Mucosa of gallbladder (tissue), 1 donor: ENCODE data around the gene PCMT1. TPM values are rescaled to one million over a fixed set of nuclear protein-coding genes. Genes with fewer than 3 reads are reported as not detected.
"Not testable (repeated sequence)": the region's sequence is repeated elsewhere in the genome, so short reads cannot be mapped to it uniquely, and the experiment has no call there.

Source experiments
- DNase-seq: peaks from one replicate; pipeline ENCODE4 v3.0.0-alpha.2; 2020; ENCODE audit warnings: low spot score
- total RNA-seq: library from RNA; stranded (reverse); gene quantifications from one replicate; pipeline ENCODE4 v1.2.1, GENCODE V29; 2021
- donor health status: DM: no; HTN: no; CAD: no.

PCMT1 gene
- total RNA-seq, 1 donor from 2014 or later, result 50.9 TPM

DNA sequence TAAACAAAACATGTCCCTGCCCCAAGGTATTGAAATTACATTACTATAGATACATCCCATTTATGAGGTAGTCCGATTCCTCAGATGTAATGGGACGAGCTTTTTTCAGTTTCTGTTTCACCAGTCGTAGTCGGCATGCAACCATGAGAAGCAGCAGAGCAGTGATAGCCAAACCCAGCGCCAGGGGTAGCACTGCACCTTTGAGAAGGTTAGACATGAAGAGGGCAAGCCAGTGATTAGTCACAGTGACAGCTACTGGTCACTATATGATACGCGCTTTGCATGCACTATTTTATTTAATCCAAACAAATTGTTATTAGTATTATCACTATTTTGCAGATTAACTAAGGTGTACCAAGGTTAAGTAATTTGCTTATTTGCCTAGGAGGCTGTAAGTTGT is 71.0 kb downstream of the PCMT1 start:
- DNase-seq, result no peak

DNA sequence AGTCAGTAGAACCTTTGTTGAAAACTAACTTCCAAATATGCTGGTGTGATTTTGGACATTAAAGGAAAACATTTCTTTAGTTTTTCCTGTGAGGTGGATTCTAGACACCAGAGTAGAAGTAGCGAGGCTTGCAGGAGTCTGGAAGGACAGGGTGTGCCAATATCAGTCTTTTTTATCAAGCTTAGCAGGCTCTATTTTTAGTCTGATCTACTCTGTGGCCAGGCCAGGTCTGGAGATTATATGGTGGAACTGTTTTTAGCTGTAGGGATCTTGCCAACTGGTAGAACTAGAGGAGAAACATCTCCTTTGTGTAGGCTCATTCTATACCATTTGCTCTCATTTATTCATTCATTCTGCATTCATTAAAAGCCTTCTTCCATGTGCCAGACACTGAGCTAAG is 72.0 kb downstream of the PCMT1 start:
- no peak for DNase-seq

- DNase-seq, result no peak
Measured at GRCh38 chr6:149823013-149823412, 73.5 kb downstream of the PCMT1 start.

DNA sequence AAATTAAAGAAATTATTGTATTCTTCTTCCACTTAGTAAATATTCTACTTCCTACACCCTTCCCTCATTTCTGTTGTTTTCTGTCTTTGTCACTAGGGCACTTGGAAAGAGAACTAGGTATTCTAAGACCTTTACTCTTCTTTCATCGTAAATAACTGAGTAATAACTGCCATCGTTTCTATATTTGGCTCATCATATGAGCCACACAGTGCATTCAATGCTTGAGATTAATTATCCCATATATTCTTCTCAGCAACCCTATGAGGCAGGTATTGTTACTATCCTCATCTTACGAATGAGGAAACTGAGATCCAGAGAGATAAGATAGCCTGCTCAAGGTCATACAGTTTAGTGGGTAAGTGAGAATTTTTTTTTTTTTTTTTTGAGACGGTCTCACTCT is 75.8 kb downstream of the PCMT1 start:
- DNase-seq, result no peak

GRCh38 chr6:149830731-149831307 is 81.3 kb downstream of the PCMT1 start:
- DNase-seq, result no peak

DNA sequence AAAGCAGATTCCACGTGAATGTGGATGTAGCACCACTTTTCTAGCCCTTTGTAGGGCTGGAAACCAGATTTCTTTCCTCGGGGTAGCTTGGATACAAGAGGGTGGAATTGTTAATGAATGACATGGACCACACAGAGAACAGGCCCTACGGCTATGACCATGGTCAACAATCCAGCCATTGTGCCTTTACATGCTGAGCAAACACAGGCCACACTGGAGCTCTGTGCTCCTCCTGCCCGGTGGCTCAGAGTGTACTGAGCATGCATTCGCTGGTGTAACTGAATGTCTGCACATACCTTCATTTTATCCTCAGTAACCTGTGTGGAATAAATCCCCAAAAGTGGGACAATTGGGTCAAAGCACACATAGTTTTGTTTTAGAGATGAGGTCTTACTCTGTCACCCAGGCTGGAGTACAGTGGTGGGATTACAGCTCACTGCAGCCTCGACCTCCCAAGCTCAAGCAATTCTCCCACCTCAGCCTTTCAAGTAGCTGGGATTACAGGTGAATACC is 81.8 kb downstream of the PCMT1 start:
- no peak for DNase-seq

DNA sequence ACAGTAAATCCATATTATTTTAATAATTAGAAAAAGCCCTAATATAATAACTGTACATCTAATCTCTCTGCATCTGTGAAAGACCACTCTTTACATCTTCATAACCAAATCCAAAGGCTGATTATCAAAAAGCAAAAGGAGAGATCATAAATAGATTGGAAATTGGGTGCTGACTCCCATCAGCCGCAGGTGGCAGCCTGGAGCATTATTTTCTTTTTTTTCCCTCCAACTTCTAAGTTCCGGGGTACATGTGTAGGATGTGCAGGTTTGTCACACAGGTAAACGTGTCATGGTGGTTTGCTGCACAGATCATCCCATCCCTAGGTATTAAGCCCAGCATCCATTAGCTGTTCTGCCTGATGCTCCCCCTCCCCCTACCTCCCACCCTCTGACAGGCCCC is 84.1 kb downstream of the PCMT1 start:
- no peak for DNase-seq

- DNase-seq, result peak; percentile 63
Measured at GRCh38 chr6:149834513-149835481, 85.3 kb downstream of the PCMT1 start.

DNA sequence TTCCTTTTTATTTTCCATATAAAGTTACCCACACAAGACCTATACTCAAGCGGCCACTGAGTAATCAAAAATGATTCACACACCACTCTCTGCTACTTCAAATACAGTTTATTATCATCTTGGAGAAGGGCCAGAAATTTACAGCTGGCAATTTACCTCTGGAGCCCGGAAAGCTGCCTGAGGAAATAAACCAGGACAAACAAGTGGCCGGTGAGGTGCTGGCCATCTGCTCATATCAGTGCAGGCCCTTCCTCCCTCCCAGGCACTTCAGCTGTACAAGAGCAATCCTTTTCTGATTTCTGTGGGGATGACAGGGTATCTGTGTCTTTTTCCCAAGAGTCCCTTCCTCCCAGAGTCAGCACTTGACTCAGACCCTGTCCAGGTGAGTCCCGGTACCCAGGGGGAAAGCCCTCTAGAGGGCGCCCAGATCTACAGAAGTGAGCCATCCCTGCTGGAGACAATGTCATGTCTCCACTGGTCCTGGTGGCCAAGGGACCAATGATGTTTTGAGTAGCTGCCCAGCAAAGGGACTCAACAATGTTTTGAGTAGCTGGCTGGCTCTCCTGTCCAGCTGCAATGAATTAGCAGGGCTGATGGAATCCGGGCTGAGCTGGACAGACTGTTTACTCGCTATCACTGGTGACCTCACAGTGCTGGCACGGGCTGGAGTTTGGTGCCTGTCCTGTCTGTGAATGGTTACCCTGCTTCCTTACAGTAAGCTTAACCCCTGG is 91.0 kb downstream of the PCMT1 start:
- peak; percentile 79 for DNase-seq

GRCh38 chr6:149842331-149842730 is 92.8 kb downstream of the PCMT1 start:
- DNase-seq, result peak; percentile 33

GRCh38 chr6:149843051-149843633 is 93.6 kb downstream of the PCMT1 start:
- DNase-seq, result no peak

- DNase-seq, result not testable (repeated sequence)
Measured at GRCh38 chr6:149844036-149844435, 94.5 kb downstream of the PCMT1 start.

GRCh38 chr6:149844480-149844879 is 94.9 kb downstream of the PCMT1 start:
- no peak for DNase-seq

DNA sequence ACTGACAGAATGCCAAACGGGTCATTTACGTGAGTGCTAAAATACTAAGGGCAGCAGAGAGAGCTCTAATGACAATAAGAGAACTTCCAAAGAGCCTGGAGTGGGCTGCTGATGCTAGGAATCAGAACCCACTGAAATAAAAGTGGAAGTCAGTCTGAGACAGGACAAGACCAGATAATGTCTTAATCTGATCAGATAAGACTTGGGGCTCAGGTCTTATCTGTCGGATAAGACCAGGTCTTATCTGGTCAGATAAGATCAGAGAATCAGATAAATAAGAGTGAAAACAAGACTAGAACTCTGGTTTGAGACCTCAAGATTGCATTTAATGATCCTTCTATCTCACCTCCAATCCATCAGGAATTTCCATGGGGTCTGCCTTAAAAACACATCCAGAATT is 96.0 kb downstream of the PCMT1 start:
- no peak for DNase-seq

DNA sequence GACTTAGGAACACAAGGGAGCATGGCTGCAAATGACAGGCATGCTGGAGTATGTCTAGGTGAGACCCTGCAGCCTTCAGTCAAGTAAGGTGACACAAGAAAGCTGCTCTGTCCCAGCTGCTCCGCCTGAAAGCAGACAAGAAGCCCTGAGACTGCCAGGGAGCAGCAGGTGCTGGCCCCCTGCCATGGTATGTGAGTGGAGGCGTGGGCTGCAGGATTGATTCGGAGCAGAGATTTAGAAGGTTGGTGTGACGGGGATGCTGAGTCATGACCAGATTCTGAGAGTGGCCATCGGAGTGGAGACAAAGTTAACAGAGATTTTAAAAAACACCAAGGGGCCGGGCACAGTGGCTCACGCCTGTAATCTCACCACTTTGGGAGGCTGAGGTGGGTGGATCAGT is 96.8 kb downstream of the PCMT1 start:
- DNase-seq, result peak; percentile 65

GRCh38 chr6:149847939-149848267 is 98.4 kb downstream of the PCMT1 start:
- no peak for DNase-seq

DNA sequence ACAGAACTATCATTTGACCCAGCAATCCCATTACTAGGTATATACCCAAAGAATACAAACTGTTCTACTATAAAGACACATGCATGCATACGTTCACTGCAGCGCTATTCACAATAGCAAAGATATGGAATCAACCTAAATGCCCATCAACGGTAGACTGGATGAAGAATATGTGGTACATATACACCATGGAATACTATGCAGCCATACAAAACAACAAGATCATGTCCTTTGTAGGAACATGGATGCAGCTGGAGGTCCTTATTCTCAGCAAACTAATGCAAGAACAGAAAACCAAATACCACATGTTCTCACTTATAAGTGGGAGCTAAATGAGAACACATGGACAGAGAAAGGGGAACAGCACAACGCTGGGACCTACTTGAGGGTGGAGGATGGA is 98.8 kb downstream of the PCMT1 start:
- not testable (repeated sequence) for DNase-seq

- DNase-seq, result no peak
Measured at GRCh38 chr6:149851461-149852110, 102.0 kb downstream of the PCMT1 start.

DNA sequence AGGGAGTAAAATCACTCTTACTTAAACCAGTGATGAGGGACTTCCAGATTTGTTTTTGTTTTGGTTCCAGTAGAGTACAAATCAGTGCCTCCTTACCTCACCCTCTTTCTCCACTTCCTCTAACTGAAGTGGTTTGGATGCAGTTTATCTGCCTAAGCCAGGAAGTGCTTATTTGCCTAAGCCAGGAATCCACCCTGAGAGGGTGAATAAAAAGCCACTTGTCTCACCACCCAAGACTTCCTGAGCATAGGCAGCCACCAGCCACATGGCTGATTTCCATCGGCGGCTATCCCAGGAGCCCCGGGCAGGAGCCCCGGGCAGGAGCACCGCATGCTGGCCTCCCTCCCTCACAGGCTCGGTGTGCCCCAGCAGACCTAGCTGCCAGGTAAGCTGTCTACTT is 102.6 kb downstream of the PCMT1 start:
- DNase-seq, result no peak

GRCh38 chr6:149852881-149853280 is 103.3 kb downstream of the PCMT1 start:
- DNase-seq, result no peak

DNA sequence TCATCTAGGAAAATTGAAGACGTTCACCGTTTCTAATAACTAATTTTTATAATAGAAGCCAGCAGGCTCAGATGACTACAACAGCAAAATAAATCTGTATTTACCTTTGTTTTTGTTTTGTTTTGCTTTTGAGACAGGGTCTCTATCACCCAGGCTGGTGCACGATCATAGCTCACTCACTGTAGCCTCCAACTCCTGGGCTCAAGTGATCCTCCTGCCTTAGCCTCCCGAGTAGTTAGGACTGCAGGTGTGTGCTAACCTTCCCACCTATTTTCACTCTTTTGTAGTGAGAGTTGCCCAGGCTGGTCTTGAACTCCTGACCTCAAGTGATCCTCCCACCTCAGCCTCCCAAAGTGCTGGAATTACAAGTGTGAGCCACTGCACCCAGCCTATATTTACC is 104.5 kb downstream of the PCMT1 start:
- DNase-seq, result not testable (repeated sequence)

- DNase-seq, result no peak
Measured at GRCh38 chr6:149854532-149854931, 105.0 kb downstream of the PCMT1 start.
